H1 (cell line): ENCODE results near the gene PRIMA1. TPM values are rescaled to one million over a fixed set of nuclear protein-coding genes. Genes with fewer than 3 reads are reported as not detected.

Experiments
- CTCF ChIA-PET: fragments of 300-600 bp; sonication (Branson Sonifier 250); formaldehyde crosslinking; loops from one replicate; lab custom pipeline; 2021; ENCODE audit not compliant: partially characterized antibody; lab: Charles Lee
- POLR2A ChIA-PET: fragments of 300-600 bp; sonication (Branson Sonifier 250); formaldehyde crosslinking; loops from one replicate; lab custom pipeline; 2021; ENCODE audit warnings: inconsistent platforms; ENCODE audit not compliant: partially characterized antibody; lab: Charles Lee
- DNase-seq, 2 experiments: peaks; one replicate each; pipeline versions ENCODE4 v3.0.0 to v3.0.0-alpha.2; 2010 to 2022; ENCODE audit warnings: low spot score in 2 of 2, low read depth in 1 of 2, mixed read lengths in 1 of 2
- FAIRE-seq: peaks from 2 replicates; lab custom pipeline; 2011; peaks lifted over from hg19 to GRCh38; lab: Jason Lieb, UNC
- H2AFZ ChIP-seq: 2 replicates; pipeline ENCODE4 v1.8.1; 2012; ENCODE audit warnings: low read length, inconsistent platforms
- H2AK5ac ChIP-seq: 2 replicates; pipeline ENCODE4 v1.6.1; 2013; ENCODE audit warnings: low read depth, low read length
- H2BK120ac ChIP-seq: replicated peaks from 2 replicates; pipeline ENCODE3; 2013; ENCODE audit warnings: low read depth, low read length, inconsistent platforms
- H2BK12ac ChIP-seq: 2 replicates; pipeline ENCODE4 v1.6.1; 2013; ENCODE audit warnings: low read depth, low read length
- H2BK15ac ChIP-seq: 2 replicates; pipeline ENCODE4 v1.6.1; 2013; ENCODE audit warnings: low read length
- H2BK20ac ChIP-seq: 2 replicates; pipeline ENCODE4 v1.6.1; 2013; ENCODE audit warnings: low read length
- H2BK5ac ChIP-seq: 2 replicates; pipeline ENCODE4 v1.6.1; 2013; ENCODE audit warnings: low read depth, low read length
- H3K14ac ChIP-seq: 2 replicates; pipeline ENCODE4 v1.6.1; 2013; ENCODE audit warnings: inconsistent platforms; ENCODE audit not compliant: insufficient read length
- H3K18ac ChIP-seq: 2 replicates; pipeline ENCODE4 v1.6.1; 2013; ENCODE audit warnings: low read length; ENCODE audit errors: extremely low read depth
- H3K23ac ChIP-seq: 2 replicates; pipeline ENCODE4 v1.6.1; 2013; ENCODE audit warnings: inconsistent platforms; ENCODE audit not compliant: insufficient read length
- H3K23me2 ChIP-seq: 2 replicates; pipeline ENCODE4 v1.6.1; 2013; ENCODE audit warnings: low read depth, low read length
- H3K27ac ChIP-seq: 2 replicates; pipeline ENCODE4 v1.6.1; 2011; ENCODE audit warnings: low read depth, low read length, inconsistent platforms
- H3K27me3 ChIP-seq, 4 experiments: replicated peaks in 1 of 4; 1 replicate in 1 of 4; 2 replicates in 3 of 4; pipeline versions ENCODE4 v1.6.1 to v1.8.1; 2011 to 2013; ENCODE audit warnings: low read length in 3 of 4, mild to moderate bottlenecking in 3 of 4, inconsistent platforms in 2 of 4, mixed read lengths in 2 of 4, moderate library complexity in 1 of 4; ENCODE audit not compliant: control insufficient read depth in 3 of 4, insufficient read depth in 3 of 4; ENCODE audit errors: extremely low read depth in 1 of 4
- H3K36me3 ChIP-seq, 4 experiments: 2 replicates each; pipeline versions ENCODE4 v1.6.1 to v1.8.1; 2011 to 2013; ENCODE audit warnings: mild to moderate bottlenecking in 4 of 4, low read length in 3 of 4, moderate library complexity in 2 of 4, control low read depth in 1 of 4, inconsistent platforms in 1 of 4; ENCODE audit not compliant: insufficient read depth in 4 of 4, control insufficient read depth in 2 of 4
- H3K4ac ChIP-seq: replicated peaks from 2 replicates; pipeline ENCODE3; 2013; ENCODE audit warnings: low read length, low read depth, mixed read lengths, inconsistent platforms; ENCODE audit not compliant: insufficient read length
- H3K4me1 ChIP-seq, 4 experiments: replicated peaks in 1 of 4; 1 replicate in 1 of 4; 2 replicates in 3 of 4; pipeline versions ENCODE4 v1.6.1 to v1.8.1; 2011 to 2013; ENCODE audit warnings: low read length in 3 of 4, inconsistent platforms in 2 of 4, mixed read lengths in 1 of 4; ENCODE audit not compliant: insufficient read depth in 4 of 4, control insufficient read depth in 3 of 4
- H3K4me2 ChIP-seq, 2 experiments: 2 replicates each; pipeline versions ENCODE4 v1.6.1 to v1.8.1; 2011 to 2013; ENCODE audit warnings: low read depth in 2 of 2, low read length in 2 of 2, control low read depth in 1 of 2, inconsistent platforms in 1 of 2, mild to moderate bottlenecking in 1 of 2; ENCODE audit not compliant: insufficient read depth in 1 of 2
- H3K4me3 ChIP-seq, 4 experiments: fragments of 200-600, 300-600 bp in 1 of 4; sonication (generic), shearing (Covaris generic), sonication (Bioruptor Twin) in 1 of 4; 2 replicates each; pipeline versions ENCODE4 v1.5.1 to v1.8.1; 2011 to 2016; ENCODE audit warnings: low read length in 4 of 4, low read depth in 3 of 4, control low read depth in 2 of 4, inconsistent platforms in 2 of 4, mild to moderate bottlenecking in 2 of 4, mixed read lengths in 1 of 4, moderate library complexity in 1 of 4; ENCODE audit not compliant: insufficient read depth in 2 of 4; ENCODE audit errors: extremely low read depth in 1 of 4
- H3K56ac ChIP-seq: replicated peaks from 2 replicates; pipeline ENCODE3; 2013; ENCODE audit warnings: low read depth, mild to moderate bottlenecking, mixed read lengths, low read length, inconsistent platforms; ENCODE audit not compliant: insufficient read length
- H3K79me1 ChIP-seq: 2 replicates; pipeline ENCODE4 v1.6.1; 2013; ENCODE audit warnings: low read depth, low read length, control low read depth
- H3K79me2 ChIP-seq, 2 experiments: 2 replicates each; pipeline versions ENCODE4 v1.6.1 to v1.8.1; 2012 to 2013; ENCODE audit warnings: low read length in 2 of 2, mild to moderate bottlenecking in 2 of 2, inconsistent platforms in 1 of 2; ENCODE audit not compliant: insufficient read depth in 2 of 2, control insufficient read depth in 1 of 2
- H3K9ac ChIP-seq, 4 experiments: replicated peaks in 1 of 4; 1 replicate in 1 of 4; 2 replicates in 3 of 4; pipeline versions ENCODE4 v1.6.1 to v1.8.1; 2011 to 2013; ENCODE audit warnings: low read depth in 3 of 4, low read length in 3 of 4, control low read depth in 2 of 4, mild to moderate bottlenecking in 2 of 4, moderate library complexity in 2 of 4, inconsistent platforms in 1 of 4; ENCODE audit errors: extremely low read depth in 1 of 4
- H3K9me3 ChIP-seq, 2 experiments: 2 replicates each; pipeline versions ENCODE4 v1.6.1 to v1.8.1; 2012 to 2013; ENCODE audit warnings: mild to moderate bottlenecking in 2 of 2, moderate library complexity in 2 of 2, control low read depth in 1 of 2, inconsistent platforms in 1 of 2, low read depth in 1 of 2, low read length in 1 of 2, mixed read lengths in 1 of 2; ENCODE audit not compliant: insufficient read depth in 2 of 2
- H4K20me1 ChIP-seq, 2 experiments: replicated peaks in 1 of 2; 2 replicates each; pipeline versions ENCODE3 to v1.8.1; 2011 to 2013; ENCODE audit warnings: inconsistent platforms in 2 of 2, low read length in 2 of 2, mild to moderate bottlenecking in 1 of 2; ENCODE audit not compliant: insufficient read depth in 2 of 2, control insufficient read depth in 1 of 2
- H4K5ac ChIP-seq: 2 replicates; pipeline ENCODE4 v1.6.1; 2013; ENCODE audit warnings: low read length, low read depth, mixed read lengths, inconsistent platforms; ENCODE audit not compliant: insufficient read length
- H4K8ac ChIP-seq: 2 replicates; pipeline ENCODE4 v1.8.0; 2013; ENCODE audit warnings: mild to moderate bottlenecking, moderate library complexity, low read length, inconsistent platforms; ENCODE audit not compliant: insufficient read depth; ENCODE audit errors: extremely low read depth
- H4K91ac ChIP-seq: replicated peaks from 2 replicates; pipeline ENCODE3; 2013; ENCODE audit warnings: low read length, mixed read lengths, inconsistent platforms; ENCODE audit not compliant: insufficient read length
- E2F6 ChIP-seq: IDR thresholded peaks from 2 replicates; pipeline ENCODE4 v1.6.1; 2012; ENCODE audit warnings: inconsistent platforms
- FOSL1 ChIP-seq: IDR thresholded peaks from 2 replicates; pipeline ENCODE4 v1.6.1; 2011; ENCODE audit warnings: mild to moderate bottlenecking, low read depth, low read length, moderate library complexity; ENCODE audit not compliant: insufficient read depth
- JUND ChIP-seq: IDR thresholded peaks from 2 replicates; pipeline ENCODE4 v1.6.1; 2011; ENCODE audit warnings: mild to moderate bottlenecking, improper control_type of control experiment, low read length
- RAD21 ChIP-seq, 2 experiments: IDR thresholded peaks in 1 of 2; conservative IDR thresholded peaks in 1 of 2; 2 replicates each; pipeline ENCODE4 v1.6.1; 2011; ENCODE audit warnings: low read depth in 2 of 2, low read length in 2 of 2, improper control_type of control experiment in 1 of 2, inconsistent platforms in 1 of 2, mild to moderate bottlenecking in 1 of 2, moderate library complexity in 1 of 2
- SUZ12 ChIP-seq: fragments of 200-600 bp; sonication (generic); IDR thresholded peaks from 2 replicates; pipeline ENCODE4 v1.6.1; 2012; ENCODE audit warnings: mild to moderate bottlenecking, inconsistent platforms, low read length, moderate library complexity, mixed read lengths
- WGBS, 2 experiments: shearing (Covaris generic) in 1 of 2; methylation state at CpG; one replicate each; pipeline versions ENCODE4 v1.1.6 to v1.1.7; 2013 to 2015; ENCODE audit warnings: low lambda C conversion rate in 2 of 2, mixed read lengths in 2 of 2, inconsistent platforms in 1 of 2, low coverage in 1 of 2, missing lambda C conversion rate in 1 of 2; ENCODE audit not compliant: insufficient replicate concordance in 2 of 2, insufficient coverage in 1 of 2, insufficient read length in 1 of 2; ENCODE audit errors: extremely low coverage in 1 of 2, missing lambda C conversion rate in 1 of 2; 5-methylcytosine and 5-hydroxymethylcytosine counted together
- polyA plus RNA-seq, 7 experiments: library from polyadenylated mRNA; depleted of rRNA in 3 of 7; stranded (reverse) in 5 of 7; unstranded in 2 of 7; fragments of >200 nt in 5 of 7; fragments of 200-250 nt in 2 of 7; gene quantifications; 1 replicate in 5 of 7; 2 replicates in 1 of 7; 4 replicates in 1 of 7; pipeline versions ENCODE4 v1.2.1 to v1.2.3, GENCODE V29; 2011 to 2013; ENCODE audit warnings: missing spikeins in 2 of 7, mixed read lengths in 2 of 7
- total RNA-seq: library from RNA; stranded (reverse); fragmentation: NEBNext Ultra II Directional; extraction: Animal tissue kit (Norgen Biotek cat#: 25700); gene quantifications from 2 replicates; pipeline ENCODE4 v1.2.1, GENCODE V29; 2021

The PRIMA1 gene
- total and polyA plus RNA-seq, 2 of the 8 experiments (the other 6 are each of a cell fraction or from before 2014, with no cell fraction given), result 2.8 to 4.5 TPM

- no peaks in the 10 kb centered on the region for H3K23me2 ChIP-seq
- no peak overlapping the region for H3K56ac ChIP-seq
- no peak overlapping the region for H4K5ac ChIP-seq
- H3K14ac ChIP-seq, result no peak overlapping the region
- no peak overlapping the region for H2BK5ac ChIP-seq
- H3K79me1 ChIP-seq, result no peaks in the 10 kb centered on the region
- WGBS, 2 experiments, result 95% methylated on average over 10 of the region's 10 CpGs; no CpG with 5 or more reads in 1 of the 2 experiments
- H4K20me1 ChIP-seq, result no peaks in the 10 kb centered on the region
- no peak overlapping the region for H2BK120ac ChIP-seq
- no peak overlapping the region for H4K8ac ChIP-seq
- H3K79me2 ChIP-seq, result no peaks in the 10 kb centered on the region
- no peak overlapping the region for H3K27ac ChIP-seq
- FAIRE-seq (no peak), DNase-seq (no peak)
- no peak overlapping the region for H3K9ac ChIP-seq
- no peak overlapping the region for H3K4me3 ChIP-seq
- no peak overlapping the region for H2AFZ ChIP-seq
- no peaks in the 10 kb centered on the region for H3K27me3 ChIP-seq
- no peaks in the 10 kb centered on the region for H3K4me1 ChIP-seq
- H4K91ac ChIP-seq, result no peak overlapping the region
- no peak overlapping the region for H2BK15ac ChIP-seq
- H3K23ac ChIP-seq, result no peak overlapping the region
- H3K18ac ChIP-seq, result no peak overlapping the region
- H3K36me3 ChIP-seq, result no peaks in the 10 kb centered on the region
- no peak overlapping the region for H2BK20ac ChIP-seq
- no peak overlapping the region for H3K4me2 ChIP-seq
- no peak overlapping the region for H3K4ac ChIP-seq
- CTCF ChIA-PET, result interaction anchor here (0.9 to 2.7 kb wide), 7 partner anchors 14 to 318 kb away, joined by 3 to 16 read pairs (median 3); no protein-coding TSS in a partner anchor
- no peak overlapping the region for H2AK5ac ChIP-seq
- POLR2A ChIA-PET, result no interaction called here
- no peak overlapping the region for H2BK12ac ChIP-seq
- H3K9me3 ChIP-seq, result peaks cover 9 to 16% of the 10 kb centered on the region in 2 experiments; a peak in 3 of 4 replicates
- TF ChIP-seq RAD21 (IDR thresholded peaks at IDR 0.05 in 1 of 2, conservative IDR thresholded peaks at IDR 0.05 in 1 of 2; ENCODE audit: low read depth in 2 of 2, low read length in 2 of 2) (0 out of 4 replicates have a peak, but pooled peaks have one; percentile 2 to 4), JUND (no peak), FOSL1 (no peak), SUZ12 (no peak), E2F6 (no peak)
Measured at GRCh38 chr14:93818857-93819256, 30.6 kb upstream of the PRIMA1 start.
